GM21526 (cell line): ENCODE measurements around the gene LTC4S.
A peak's percentile ranks its signal among the peaks of the same experiment; 100 is the strongest.
"Not testable (repeated sequence)": the region's sequence is repeated elsewhere in the genome, so short reads cannot be mapped to it uniquely, and the experiment has no call there.

ENCODE experiments used
- ATAC-seq: cut with Tn5 transposase; IDR thresholded peaks from one replicate; pipeline ENCODE4 v1.9.1; 2021; ENCODE audit warnings: moderate library complexity; ENCODE audit not compliant: unreplicated experiment, low FRiP score

The LTC4S gene, protein sequence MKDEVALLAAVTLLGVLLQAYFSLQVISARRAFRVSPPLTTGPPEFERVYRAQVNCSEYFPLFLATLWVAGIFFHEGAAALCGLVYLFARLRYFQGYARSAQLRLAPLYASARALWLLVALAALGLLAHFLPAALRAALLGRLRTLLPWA

DNA sequence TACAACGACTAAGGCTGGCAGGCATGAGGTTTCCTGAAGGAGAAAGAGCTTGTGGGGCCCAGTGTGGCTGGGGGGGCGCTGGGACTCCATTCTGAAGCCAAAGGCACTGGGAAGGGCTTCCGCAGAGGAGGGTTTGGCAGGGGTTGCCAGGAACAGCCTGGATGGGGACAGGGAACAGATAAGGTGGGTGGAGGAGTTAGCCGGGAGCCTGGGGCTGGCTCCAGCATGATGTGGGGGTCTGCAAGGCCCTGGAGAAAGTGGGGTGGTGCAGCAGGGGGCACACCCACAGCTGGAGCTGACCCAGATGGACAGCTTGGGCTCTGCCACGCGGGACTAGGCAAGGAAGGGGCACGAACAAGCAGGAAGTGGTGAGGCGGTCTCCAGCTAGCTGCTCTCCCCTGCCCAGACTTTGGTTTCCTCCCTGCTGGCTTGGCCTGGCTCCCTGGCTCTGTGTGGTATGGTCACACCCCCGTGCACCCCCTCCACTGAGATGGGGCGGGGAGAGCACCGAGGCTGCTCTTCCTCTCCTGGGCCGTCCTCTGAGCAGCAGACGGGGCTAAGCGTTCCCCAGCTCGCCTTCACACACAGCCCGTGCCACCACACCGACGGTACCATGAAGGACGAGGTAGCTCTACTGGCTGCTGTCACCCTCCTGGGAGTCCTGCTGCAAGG is at the start of gene LTC4S:
Gene LTC4S, plus strand, starts transcription at position 519 of the 672 bp plus-strand sequence. Its CDS starts 95 bp downstream, at position 614.
- no peak for ATAC-seq

- ATAC-seq = not testable (repeated sequence)
These were observed 49.7 kb upstream of the LTC4S start for GRCh38 chr5:179744106-179744505.

GRCh38 chr5:179746872-179747271 is 46.9 kb upstream of the LTC4S start:
- ATAC-seq = no peak

DNA sequence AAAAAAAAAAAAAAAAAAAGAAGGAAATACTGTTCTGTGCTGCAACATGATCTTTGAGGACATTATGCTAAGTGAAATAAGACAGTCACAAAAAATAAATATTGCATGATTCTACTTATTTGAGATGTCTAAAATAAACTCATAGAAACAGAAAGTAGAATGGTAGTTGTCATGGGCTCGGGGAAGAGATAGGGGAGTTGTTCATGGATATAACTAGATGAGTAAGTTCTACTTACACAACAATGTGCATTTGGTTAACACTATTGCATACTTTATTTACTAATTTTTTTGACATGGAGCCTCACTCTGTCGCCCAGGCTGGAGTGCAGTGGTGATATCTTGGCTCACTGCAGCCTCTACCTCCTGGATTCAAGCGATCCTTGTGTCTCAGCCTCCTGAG is 46.0 kb upstream of the LTC4S start:
- ATAC-seq = no peak

DNA sequence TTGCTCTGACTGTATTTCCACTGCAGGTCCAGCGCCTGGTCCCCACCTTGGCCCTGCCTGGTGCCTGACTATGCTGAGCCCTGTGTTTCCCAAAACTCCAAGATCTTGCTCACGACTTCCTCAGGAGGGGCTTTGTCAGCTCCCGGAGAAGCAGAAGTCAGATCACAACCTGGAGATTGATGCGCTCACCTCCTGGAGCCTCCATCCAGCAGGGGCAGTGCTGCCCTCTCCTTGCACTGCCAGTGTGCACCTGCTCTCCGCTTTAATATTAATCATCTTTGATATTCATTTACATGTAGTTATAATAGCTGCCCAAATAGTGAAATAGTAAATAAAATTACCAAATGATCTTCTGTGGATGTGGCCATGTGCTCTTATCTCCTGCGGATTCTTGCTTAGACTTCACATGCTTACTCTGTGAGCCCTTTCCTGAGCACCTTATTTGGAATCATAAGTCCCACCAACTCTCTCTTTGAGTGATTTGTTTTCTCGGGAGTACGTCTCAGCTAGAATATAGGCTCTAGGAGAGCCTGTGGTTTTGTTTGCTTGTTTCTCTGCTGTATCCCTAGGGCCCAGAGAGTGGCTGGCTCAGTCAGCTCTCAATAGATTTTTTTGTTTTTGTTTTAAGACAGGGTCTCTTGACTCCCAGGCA is 43.8 kb upstream of the LTC4S start:
- ATAC-seq = no peak

DNA sequence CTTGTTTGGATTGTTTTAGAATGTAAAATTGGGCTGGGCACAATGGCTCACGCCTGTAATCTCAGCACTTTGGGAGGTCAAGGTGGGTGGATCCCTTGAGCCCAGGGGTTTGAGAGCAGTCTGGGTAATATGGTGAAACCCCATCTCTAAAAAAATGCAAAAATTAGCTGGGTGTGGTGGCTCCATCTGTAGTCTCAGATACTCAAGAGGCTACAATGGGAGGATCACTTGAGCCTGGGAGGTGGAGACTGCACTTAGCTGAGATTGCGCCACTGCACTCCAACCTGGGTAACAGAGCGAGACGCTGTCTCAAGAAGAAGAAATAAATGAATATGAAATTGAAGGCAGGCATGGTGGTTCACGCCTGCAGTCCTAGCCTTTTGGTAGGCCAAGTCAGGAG is 39.8 kb upstream of the LTC4S start:
- no peak for ATAC-seq

DNA sequence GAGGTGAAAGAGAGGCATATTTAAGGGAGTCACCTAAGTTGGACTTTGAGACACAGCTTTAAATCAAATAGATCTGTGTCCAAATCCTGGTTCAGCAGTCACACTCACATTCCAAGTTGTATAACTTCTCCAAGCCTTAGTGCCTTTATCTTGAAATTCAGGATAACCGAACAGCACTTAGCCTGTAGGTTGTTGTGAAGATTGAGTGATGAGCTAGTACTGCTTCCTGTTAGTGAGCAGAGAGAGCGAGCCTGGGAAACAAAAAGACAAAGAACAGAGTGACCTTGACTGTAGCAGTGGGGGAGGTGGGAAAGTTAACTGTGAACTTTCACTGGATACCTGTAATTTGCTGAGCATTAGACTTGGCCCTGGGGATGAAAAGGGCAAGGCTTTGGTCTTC is 38.8 kb upstream of the LTC4S start:
- ATAC-seq = no peak

DNA sequence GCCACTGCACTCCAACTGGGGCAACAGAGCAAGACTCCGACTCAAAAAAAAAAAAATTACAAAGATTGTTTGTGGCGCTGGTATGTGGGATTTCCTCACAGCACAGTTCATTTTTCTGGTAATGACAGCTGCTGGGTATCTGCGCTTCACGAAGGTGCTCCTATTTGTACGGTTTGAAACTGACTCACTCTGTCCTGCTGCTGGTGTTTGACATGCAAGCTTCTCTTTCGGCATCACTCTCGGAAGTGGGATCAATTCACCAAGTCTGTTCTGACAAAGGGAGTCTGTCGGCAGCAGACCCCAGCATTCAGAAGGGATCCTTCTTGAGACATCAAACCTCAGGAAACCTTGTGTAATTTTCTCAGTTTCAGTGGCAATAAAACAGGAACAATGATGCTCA is 34.8 kb upstream of the LTC4S start:
- no peak for ATAC-seq

GRCh38 chr5:179759581-179760551 is 33.9 kb upstream of the LTC4S start:
- peak; percentile 55 for ATAC-seq

GRCh38 chr5:179762079-179762780 is 31.6 kb upstream of the LTC4S start:
- no peak for ATAC-seq

GRCh38 chr5:179762781-179763176 is 31.0 kb upstream of the LTC4S start:
- ATAC-seq = no peak

DNA sequence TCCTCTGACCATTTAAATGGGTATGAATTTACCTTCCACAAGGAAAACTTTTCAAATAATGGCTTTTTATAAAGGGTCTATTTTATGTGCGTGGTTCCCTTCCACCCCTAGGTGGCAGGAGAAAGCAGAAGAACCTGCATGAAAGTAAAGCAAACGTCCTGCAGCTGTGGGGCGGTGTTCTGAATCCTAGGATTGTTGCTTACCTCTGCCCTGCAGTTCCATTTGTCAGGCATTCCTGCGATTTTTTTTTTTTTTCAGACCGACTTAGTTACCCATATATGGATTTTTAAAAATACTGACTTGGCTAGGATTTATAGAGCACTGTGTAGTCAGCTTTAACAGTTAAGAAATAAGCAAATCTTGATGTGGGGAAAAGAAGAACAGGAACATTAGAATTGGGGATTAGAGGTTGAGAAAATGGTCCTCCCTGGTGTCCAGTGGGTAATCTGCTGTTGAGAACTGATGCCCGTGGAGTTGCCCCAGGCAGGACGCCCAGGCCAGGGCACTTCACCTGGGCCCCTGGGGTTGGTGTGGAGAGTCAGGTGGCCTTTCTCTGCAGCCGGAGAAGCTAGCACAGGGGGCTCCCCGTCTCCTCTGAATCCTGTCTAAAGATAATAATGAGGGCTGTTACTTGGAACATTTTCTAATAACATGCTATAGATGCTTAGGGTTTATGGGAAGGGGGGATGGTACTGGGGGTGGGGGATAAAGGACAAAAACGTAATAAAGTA is 30.4 kb upstream of the LTC4S start:
- ATAC-seq = peak; percentile 42

DNA sequence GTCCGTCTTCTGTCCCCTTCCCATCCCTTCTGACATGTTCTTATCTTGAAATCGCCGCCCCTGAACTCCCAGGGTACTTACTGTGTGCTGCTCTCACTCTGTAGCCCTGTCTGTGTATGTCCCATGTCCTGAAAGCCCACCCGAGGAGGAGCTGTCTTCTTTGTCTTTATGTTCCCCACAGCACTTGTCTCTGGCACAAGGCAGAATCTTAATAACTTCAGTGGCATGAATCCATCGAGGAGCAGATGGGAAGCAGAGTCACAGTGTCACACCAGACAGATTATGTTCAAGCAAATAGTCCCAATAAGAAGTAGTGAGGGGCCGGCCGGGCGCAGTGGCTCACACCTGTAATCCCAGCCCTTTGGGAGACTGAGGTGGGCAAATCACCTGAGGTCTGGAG is 29.7 kb upstream of the LTC4S start:
- ATAC-seq = no peak

DNA sequence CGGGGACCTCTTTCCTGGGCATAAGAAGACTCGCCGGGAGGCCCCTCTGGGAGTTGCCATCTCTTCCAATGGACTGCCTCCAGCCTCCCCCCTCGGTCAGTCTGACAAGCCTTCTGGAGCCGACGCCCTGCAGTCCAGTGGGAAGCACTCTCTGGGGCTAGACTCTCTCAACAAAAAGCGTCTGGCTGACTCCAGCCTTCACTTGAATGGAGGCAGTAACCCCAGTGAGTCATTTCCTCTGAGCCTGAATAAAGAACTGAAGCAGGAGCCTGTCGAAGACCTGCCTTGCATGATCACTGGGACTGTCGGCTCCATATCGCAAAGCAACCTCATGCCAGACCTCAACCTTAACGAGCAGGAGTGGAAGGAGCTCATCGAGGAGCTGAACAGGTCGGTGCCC is 28.4 kb upstream of the LTC4S start:
- no peak for ATAC-seq

- ATAC-seq = no peak
These were observed 27.6 kb upstream of the LTC4S start for GRCh38 chr5:179766021-179766725.

DNA sequence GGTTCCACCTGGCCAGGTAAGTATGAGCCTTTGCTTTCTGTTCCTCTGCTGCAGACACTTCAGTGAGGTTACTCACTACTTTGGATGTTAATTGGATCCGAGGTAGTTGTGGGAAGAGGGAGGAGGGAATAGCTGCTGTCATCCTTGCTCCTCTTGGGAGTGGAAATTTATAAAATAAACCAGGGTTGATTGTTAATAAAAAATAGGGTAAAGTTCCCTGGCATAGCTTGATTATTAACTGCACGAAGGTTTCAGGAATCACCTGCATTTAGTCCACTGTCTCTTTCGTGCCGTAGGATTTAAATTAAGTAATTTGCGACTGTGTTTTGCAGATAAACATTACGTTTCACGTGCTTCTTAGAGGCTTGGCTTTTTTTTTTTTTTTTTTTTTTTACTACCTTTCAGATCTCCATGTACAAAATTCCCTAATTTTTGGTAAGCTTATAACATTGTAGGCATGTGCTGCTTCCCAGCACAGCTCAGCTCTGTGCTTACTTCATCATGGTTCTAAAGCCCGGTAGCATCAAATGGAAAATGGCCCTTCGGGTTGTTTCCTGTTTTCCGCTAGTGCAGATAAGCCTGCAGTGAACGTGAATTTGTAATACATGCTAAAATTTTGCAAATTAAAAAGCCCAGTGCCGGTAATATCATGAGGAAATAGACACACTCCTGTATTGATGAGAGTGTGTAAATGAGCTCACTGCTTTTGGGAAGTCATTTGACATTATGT is 26.9 kb upstream of the LTC4S start:
- no peak for ATAC-seq

- ATAC-seq = no peak
These were observed 26.2 kb upstream of the LTC4S start for GRCh38 chr5:179767496-179768100.
